GM08714 (cell line): ENCODE results near the gene PI16.

Experiments used
- H3K4me3 ChIP-seq: fragments of 200-500 bp; sonication (Bioruptor generic); 2 replicates; pipeline ENCODE4 v1.5.1; 2014; ENCODE audit warnings: mild to moderate bottlenecking, low read length, inconsistent platforms
- ZNF274 ChIP-seq: IDR thresholded peaks from 2 replicates; pipeline ENCODE4 v1.6.1; 2012; ENCODE audit warnings: mild to moderate bottlenecking, low read depth, low read length

The PI16 gene

DNA sequence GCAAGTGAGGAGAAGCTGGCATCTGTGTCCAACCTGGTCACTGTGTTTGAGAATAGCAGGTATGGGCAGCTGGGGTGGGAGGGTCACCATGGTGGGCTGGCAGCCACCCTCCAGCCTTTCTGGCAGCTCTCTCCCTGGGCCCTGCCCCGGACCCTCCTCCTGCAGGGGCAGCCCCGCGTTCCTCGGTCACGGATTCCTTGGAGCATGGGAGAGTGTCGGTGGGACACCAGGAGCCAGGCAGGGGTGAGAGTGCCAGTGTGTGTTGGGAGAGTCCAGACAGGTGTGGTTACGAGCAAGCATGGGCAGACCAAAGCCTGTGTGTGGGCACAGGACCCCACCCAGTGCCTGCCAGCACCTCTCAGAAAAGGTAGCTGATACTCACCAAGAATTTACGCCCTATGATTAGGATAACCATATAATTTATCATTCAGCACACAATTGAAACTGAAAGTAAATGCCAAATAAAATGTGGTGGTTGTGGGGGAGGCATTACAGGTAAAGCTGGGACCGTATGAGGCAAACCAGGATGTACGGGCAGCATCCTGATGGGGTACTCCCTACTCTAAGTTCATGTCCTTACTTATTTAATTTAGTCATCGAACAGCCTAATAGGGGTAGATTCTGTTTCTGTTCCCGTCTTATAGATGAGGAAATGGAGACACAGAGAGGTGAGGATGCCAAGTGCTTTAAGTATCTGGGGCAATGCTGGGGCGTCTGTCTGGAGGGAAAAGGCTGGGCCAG, 51.5 kb downstream of the PI16 start:
- TF ChIP-seq ZNF274, result no peak
- H3K4me3 ChIP-seq, result peak overlapping the region; percentile 70

DNA sequence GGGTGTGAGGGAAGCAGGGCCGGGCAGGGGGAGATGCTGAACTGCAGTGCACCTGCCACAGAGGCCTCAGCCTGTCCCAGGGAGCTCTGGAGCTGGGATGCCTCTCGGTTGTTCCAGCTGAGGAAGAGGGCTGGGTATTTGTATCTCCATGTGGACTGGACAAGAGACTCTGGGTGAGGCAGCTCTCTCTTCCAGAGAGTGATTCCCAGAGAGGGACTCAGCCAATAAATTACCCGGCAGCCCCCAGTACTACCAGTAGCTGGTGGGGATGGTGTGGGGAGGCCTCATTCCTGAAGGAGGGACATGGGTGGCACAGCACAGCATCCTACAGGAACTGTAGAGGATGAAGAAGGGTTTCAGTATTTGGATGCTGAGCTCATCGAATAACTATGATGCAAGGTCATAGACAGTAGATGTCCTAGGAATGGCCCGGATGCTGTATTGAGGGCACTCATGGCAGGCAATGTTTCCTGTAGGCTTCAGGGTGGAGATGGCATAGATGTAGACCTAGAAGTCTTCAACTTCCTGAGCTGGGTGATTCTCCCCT, 52.3 kb downstream of the PI16 start:
- no peak for TF ChIP-seq ZNF274
- H3K4me3 ChIP-seq, result peak overlapping the region; percentile 70

DNA sequence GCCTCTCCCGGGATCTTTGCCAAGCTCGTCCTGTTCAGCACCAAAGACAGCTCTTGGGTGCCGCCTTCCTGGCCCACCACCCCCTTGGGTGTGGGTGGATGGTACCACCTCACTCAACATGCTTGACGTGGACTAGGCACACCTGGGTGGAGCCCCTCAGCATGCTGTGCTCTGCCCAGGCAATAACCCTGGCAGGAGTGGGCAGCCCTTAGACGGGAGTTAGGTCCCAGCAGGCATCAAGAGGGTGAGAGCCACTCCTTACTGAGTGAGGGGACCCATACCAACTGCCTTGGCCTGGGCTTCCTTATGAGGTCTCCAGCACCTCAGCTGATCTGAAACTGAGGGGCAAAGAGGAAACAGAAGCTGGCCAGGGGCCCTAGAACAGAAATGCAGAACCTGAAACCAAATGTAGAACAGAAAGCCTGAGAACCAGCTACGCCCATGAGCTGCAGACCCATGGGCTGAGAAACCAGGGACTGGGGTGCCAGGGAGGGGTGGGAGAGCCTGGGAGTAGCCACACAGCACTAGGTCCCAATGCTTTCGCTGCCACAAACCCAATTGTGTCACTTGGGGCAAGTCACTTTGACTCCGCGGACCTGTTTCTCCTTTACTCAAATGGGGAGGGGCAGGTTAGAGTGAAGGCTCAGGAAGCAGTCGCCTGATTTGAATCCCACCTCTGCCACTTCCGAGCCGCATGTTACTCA, 53.0 kb downstream of the PI16 start:
- H3K4me3 ChIP-seq, result peak overlapping the region; percentile 70; the same call in 1 of the 2 replicates
- no peak for TF ChIP-seq ZNF274

DNA sequence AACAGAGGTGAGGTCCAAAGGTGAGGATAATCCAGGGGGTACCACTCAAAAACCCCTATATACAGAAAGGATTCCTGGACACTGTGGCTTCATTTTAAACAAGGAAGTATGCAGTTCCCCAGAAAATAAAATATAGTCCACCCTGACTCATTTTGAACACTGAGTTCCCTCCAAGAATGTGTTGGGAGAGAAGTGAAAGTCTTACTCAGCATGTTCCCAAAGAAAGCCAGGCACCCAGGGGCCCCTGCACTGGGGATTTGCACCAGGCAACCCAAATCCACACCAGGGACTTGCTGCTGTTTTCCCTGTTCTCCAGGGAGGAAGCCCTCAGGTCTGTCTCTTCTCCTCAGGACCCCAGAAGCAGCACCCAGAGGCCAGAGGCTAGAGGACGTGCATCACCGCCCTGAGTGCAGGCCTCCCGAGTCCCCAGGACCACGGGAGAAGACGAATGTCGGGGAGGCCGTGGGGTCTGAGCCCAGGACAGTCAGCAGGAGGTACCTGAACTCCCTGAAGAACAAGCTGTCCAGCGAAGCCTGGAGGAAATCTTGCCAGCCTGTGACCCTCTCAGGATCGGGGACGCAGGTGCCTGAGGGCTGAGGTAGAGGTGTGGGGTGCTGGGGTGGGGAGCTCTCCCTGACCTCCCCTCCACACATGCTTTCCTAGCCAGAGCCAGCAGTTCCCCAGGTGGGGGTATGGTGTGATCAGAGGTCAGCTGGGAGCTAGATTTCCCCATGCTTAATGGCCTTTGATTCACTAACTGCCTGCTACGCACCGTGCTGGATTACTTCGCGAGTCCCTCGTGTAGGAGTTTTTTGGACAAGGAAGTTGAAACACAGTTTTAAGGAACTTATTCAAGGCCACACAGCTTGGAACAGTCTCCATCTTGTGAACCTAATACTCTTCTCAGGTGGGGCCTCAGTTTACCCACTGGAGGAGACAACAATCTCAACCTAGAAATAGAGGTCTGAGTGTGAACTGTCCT, 54.2 kb downstream of the PI16 start:
- peak overlapping the region; percentile 70; the same call in 1 of the 2 replicates for H3K4me3 ChIP-seq
- no peak for TF ChIP-seq ZNF274

DNA sequence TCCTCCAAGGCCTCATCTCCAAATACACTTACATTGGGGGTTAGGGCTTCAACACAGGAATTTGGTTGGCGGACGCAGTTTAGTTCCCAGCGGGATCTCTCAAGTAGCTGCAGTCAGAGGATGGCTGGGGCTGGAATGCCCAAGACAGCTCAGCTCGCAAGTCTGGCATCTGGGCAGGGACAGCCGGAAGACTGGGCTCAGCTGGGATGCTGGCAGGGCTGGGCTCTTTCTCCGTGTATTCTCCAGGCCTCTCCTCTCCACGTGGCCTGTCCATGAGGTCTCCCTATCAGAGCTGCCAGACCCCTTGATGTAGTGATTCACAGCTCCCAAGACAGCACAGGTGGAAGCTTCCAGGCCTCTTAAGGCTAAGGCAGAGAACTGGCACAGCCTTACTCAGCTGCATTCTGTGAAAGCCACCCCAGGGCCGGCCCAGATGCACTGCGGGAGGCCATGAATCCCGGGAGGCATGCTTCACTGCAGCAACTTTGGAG, 55.9 kb downstream of the PI16 start:
- no peak for TF ChIP-seq ZNF274
- H3K4me3 ChIP-seq, result no peak overlapping the region

- no peak overlapping the region for H3K4me3 ChIP-seq
- no peak for TF ChIP-seq ZNF274
Observed at GRCh38 chr6:37011656-37012378, 57.3 kb downstream of the PI16 start.

DNA sequence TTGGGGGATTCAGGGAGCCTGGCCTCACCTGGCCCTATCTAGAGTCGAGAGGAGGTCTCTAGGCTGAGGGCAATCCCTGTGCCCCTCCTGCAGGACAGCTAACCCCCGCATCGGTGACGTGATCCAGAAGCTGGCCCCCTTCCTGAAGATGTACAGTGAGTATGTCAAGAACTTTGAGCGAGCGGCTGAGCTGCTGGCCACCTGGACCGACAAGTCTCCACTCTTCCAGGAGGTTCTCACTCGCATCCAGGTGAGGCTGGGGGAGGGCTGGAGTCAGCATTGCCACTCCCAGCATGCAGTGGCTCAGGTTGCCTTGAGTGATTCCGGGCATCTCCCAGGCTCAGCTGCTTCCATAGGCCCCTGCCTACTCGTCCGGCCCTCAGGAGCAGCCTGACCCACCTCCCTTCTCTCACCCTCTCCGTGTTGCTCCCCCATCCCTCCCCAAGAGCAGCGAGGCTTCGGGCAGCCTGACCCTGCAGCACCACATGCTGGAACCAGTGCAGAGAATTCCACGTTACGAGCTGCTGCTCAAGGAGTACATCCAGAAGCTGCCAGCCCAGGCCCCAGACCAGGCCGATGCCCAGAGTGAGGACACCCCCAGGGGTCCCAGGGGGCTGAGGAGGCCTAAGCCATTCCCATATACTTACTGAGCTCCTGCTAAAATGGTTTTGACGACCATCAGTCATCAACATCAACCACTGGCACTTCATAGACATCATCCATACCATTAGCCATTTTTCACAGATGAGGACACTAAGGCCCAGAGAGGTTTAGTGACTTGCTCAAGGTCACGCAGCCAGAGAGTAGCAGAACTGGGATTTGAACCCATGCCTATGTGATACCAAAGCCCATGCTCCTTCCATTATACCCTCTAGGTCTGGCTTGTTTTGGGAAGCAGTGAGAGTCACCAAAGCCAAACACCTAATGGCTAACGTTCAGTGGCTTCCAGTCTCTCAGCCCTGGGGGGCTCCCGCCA, 59.3 kb downstream of the PI16 start:
- TF ChIP-seq ZNF274, result no peak
- no peak overlapping the region for H3K4me3 ChIP-seq
